Ishikawa (cell line): Measurements from ENCODE around the gene ZMIZ1.

Experiments used
- CEBPB ChIP-seq: IDR thresholded peaks from 2 replicates; pipeline ENCODE4 v1.6.1; 2012
- CREB1 ChIP-seq: IDR thresholded peaks from 2 replicates; pipeline ENCODE4 v1.6.1; 2012; ENCODE audit warnings: low read depth
- EP300 ChIP-seq: IDR thresholded peaks from 2 replicates; pipeline ENCODE4 v1.6.1; 2012; ENCODE audit warnings: borderline replicate concordance
- NFIC ChIP-seq: IDR thresholded peaks from 2 replicates; pipeline ENCODE4 v1.6.1; 2012
- RAD21 ChIP-seq: IDR thresholded peaks from 2 replicates; pipeline ENCODE4 v1.6.1; 2012; ENCODE audit warnings: low read depth
- TAF1 ChIP-seq: IDR thresholded peaks from 2 replicates; pipeline ENCODE4 v1.6.1; 2012; ENCODE audit warnings: low read depth, mild to moderate bottlenecking
- YY1 ChIP-seq: IDR thresholded peaks from 2 replicates; pipeline ENCODE4 v1.6.1; 2012; ENCODE audit warnings: low read depth
- TF ChIP-seq, protein P1 (sequence below): IDR thresholded peaks from 2 replicates; pipeline ENCODE4 v1.6.1; 2012
- TF ChIP-seq, protein P2 (sequence below): IDR thresholded peaks from 2 replicates; pipeline ENCODE4 v1.6.1; 2012

DNA sequence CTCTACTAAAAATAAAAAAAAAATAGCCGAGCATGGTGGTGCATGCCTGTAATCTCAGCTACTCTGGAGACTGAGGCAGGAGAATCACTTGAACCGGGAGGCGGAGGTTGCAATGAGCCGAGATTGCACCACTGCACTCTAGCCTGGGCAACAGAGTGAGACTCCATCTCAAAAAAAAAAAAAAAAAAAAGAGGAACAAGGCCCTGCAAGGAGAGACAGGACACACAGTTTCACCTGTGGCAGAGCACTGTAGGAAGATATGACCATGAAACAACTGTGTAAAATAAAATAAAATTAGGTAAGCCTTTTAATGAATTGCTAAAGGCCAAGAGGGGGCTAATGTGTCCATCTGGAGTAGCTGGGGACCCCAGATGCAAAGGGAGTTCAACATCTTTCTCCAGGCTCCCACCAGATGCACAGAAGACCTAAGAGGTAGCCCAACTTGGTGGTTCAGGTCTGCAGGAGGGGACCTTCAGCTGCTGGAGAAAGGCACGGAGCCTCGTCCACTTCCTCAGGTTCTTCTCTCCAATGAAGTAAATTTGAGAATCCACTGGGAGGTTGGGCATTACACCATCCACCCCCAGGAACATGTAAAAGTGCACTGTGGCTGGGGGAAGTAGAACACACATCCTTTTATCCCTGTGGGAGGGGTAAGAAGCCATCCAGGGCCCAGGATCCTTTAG, 291.2 kb downstream of the ZMIZ1 start:
- TF ChIP-seq YY1 = no peak
- TF ChIP-seq EP300 = no peak
- no peak for TF ChIP-seq RAD21
- TF ChIP-seq TAF1 = no peak
- TF ChIP-seq, protein P1, sequence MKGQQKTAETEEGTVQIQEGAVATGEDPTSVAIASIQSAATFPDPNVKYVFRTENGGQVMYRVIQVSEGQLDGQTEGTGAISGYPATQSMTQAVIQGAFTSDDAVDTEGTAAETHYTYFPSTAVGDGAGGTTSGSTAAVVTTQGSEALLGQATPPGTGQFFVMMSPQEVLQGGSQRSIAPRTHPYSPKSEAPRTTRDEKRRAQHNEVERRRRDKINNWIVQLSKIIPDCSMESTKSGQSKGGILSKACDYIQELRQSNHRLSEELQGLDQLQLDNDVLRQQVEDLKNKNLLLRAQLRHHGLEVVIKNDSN = no peak
- TF ChIP-seq, protein P2, sequence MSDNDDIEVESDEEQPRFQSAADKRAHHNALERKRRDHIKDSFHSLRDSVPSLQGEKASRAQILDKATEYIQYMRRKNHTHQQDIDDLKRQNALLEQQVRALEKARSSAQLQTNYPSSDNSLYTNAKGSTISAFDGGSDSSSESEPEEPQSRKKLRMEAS = no peak
- TF ChIP-seq CREB1 = no peak
- no peak for TF ChIP-seq CEBPB
- no peak for TF ChIP-seq NFIC
